ENCODE data around the gene CBL.

The CBL gene

GRCh38 chr11:119350302-119350701 is 144.2 kb downstream of the CBL start:
- no peak overlapping the region for H3K4me3 ChIP-seq (ENCODE audit: low read depth, low read length)
- H3K36me3 ChIP-seq, result no peaks in the 10 kb centered on the region
- H3K27me3 ChIP-seq, result no peaks in the 10 kb centered on the region
- DNase-seq, result no peak
- H3K4me1 ChIP-seq, result peaks cover 4% of the 10 kb centered on the region
- TF ChIP-seq CTCF (IDR thresholded peaks at IDR 0.05; ENCODE audit: low read depth, low read length), result no peak
- H3K9me3 ChIP-seq, result no peaks in the 10 kb centered on the region

- H3K4me1 ChIP-seq, result peaks cover 4% of the 10 kb centered on the region
- no peaks in the 10 kb centered on the region for H3K27me3 ChIP-seq
- DNase-seq, result no peak
- no peak for TF ChIP-seq CTCF (IDR thresholded peaks at IDR 0.05; ENCODE audit: low read depth, low read length)
- H3K4me3 ChIP-seq (ENCODE audit: low read depth, low read length), result no peak overlapping the region
- H3K36me3 ChIP-seq, result no peaks in the 10 kb centered on the region
- no peaks in the 10 kb centered on the region for H3K9me3 ChIP-seq
Observed at GRCh38 chr11:119351232-119351631, 145.1 kb downstream of the CBL start.

GRCh38 chr11:119352857-119353260 is 146.7 kb downstream of the CBL start:
- DNase-seq, result peak; percentile 64

GRCh38 chr11:119355091-119355843 is 149.1 kb downstream of the CBL start:
- H3K27me3 ChIP-seq, result no peaks in the 10 kb centered on the region
- peaks cover 4% of the 10 kb centered on the region for H3K4me1 ChIP-seq

More at GRCh38 chr11:119352857-119353260, 146.7 kb downstream of the CBL start:
- no peaks in the 10 kb centered on the region for H3K27me3 ChIP-seq
- no peaks in the 10 kb centered on the region for H3K9me3 ChIP-seq
- no peak for TF ChIP-seq CTCF (IDR thresholded peaks at IDR 0.05; ENCODE audit: low read depth, low read length)
- peaks cover 4% of the 10 kb centered on the region for H3K4me1 ChIP-seq
- H3K36me3 ChIP-seq, result peaks cover 4% of the 10 kb centered on the region
- no peak overlapping the region for H3K4me3 ChIP-seq (ENCODE audit: low read depth, low read length)

DNA sequence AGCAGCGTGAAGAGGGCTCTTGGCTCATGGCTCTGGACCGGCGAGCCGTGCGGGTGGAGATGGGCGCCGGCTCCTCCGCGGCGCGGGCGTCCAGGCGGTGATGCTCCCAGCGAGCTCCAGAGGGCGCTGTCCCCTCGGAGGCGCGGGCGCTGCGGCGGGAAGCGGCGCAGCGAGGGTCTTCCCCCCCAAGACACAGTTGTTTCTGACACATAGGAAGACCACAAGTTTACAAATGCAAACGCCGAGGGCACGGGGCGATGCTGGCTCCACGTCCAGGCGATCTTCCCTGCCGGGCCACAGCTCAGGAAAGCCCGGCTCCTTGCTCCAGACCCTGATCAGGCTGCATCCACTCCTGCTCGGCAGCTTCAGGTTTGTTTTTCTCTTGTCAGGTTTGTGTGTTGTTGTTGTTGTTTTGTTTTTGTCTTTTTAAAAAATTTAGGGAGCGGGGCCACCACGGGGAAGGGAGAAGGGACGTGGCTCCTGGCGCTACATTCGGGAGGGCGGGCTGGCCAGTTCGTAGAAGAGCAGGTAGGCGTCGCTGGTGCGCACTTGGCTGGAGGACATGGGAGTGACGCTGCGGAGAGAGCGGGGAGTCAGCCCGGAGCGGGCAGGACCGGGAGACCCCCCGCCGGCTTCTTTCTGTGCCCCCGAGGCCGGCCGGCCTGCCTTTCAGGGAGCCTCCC is 150.4 kb downstream of the CBL start:
- DNase-seq, result peak; percentile 90
- peak; percentile 81 for TF ChIP-seq CTCF (IDR thresholded peaks at IDR 0.05; ENCODE audit: low read depth, low read length)
- peaks cover 11% of the 10 kb centered on the region for H3K4me1 ChIP-seq
- H3K36me3 ChIP-seq, result peaks cover 16% of the 10 kb centered on the region
- peak overlapping the region; percentile 68 for H3K4me3 ChIP-seq (ENCODE audit: low read depth, low read length)
- no peaks in the 10 kb centered on the region for H3K9me3 ChIP-seq
- no peaks in the 10 kb centered on the region for H3K27me3 ChIP-seq

More at GRCh38 chr11:119355091-119355843, 149.1 kb downstream of the CBL start:
- Histone ChIP-seq H3K9me3 (no peaks in the 10 kb centered on the region), H3K36me3 (peaks cover 16% of the 10 kb centered on the region), H3K4me3 (ENCODE audit: low read depth, low read length) (no peak overlapping the region)
- DNase-seq, result no peak
- TF ChIP-seq CTCF (IDR thresholded peaks at IDR 0.05; ENCODE audit: low read depth, low read length), result no peak

DNA sequence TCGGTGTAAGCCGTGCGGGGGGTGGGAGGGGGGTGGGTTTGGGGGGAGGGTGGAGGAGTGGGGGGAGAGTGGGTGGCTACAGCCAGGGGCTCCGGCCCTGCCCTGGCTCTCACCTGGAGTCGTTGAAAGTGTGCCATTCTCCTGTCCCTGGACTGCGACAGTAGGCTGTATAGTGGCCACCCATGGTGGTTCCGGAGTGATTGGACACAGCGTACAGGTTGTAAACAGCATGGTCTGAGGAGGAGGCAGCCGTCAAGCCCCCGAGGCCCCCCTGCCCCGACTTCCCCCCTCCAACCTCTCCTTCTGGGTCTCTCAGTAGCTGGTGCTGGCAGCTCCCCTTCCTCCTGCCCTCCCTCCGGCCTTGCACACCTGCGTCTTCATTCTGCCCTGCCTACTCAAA is 150.9 kb downstream of the CBL start:
- no peak for TF ChIP-seq CTCF (IDR thresholded peaks at IDR 0.05; ENCODE audit: low read depth, low read length)
- H3K9me3 ChIP-seq, result no peaks in the 10 kb centered on the region
- DNase-seq, result no peak
- H3K4me3 ChIP-seq (ENCODE audit: low read depth, low read length), result peak overlapping the region; percentile 68
- H3K27me3 ChIP-seq, result no peaks in the 10 kb centered on the region
- peaks cover 16% of the 10 kb centered on the region for H3K4me1 ChIP-seq
- peaks cover 16% of the 10 kb centered on the region for H3K36me3 ChIP-seq
